Measurements from ENCODE around the gene ZBTB2. TPM values are rescaled to one million over a fixed set of nuclear protein-coding genes. Genes with fewer than 3 reads are reported as not detected.

The ZBTB2 gene
- polyA plus RNA-seq, 1 of the 3 experiments (the other 2 are of a cell fraction), result 6.7 TPM

DNA sequence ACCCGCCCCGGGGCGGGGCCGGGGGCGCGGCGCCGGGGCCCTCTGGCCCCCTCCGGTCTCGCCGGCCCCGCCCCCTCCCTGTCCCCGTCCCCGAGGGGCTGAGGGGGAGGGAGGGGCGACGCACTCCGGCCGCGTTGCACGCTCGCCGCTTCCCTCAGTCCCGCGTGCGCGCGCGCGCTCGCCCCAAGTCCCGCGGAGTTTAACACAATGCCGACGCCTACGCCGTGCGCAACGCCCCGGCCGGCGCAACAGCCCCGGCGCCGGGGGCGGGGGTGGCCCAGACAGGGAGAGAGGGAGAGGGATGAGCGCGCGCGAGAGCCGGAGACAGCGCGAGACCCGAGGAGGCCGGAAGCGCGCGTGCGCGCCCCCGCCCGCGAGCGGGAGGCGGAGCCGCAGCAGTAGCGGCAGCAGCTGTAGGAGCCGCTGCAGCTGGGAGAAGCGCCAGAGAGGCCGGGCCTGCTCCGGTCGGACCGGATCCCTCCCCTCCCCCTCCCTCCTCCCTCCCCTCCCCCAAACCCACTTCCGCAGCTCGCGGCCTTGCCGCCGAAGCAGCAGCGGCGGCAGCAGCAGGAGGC, 996 bp downstream of the ZBTB2 start (continued):
- TF ChIP-seq SMC3 (IDR thresholded peaks at IDR 0.05; ENCODE audit: low read depth, low read length), result no peak
- TF ChIP-seq, protein P1, sequence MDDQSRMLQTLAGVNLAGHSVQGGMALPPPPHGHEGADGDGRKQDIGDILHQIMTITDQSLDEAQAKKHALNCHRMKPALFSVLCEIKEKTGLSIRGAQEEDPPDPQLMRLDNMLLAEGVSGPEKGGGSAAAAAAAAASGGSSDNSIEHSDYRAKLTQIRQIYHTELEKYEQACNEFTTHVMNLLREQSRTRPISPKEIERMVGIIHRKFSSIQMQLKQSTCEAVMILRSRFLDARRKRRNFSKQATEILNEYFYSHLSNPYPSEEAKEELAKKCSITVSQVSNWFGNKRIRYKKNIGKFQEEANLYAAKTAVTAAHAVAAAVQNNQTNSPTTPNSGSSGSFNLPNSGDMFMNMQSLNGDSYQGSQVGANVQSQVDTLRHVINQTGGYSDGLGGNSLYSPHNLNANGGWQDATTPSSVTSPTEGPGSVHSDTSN (IDR thresholded peaks at IDR 0.05), result no peak; the same call in 1 of the 2 replicates
- no peak for TF ChIP-seq EP300 (IDR thresholded peaks at IDR 0.05; ENCODE audit: borderline replicate concordance in 1 of 2, low read depth in 1 of 2, low read length in 1 of 2)
- no peak for TF ChIP-seq NFIC (IDR thresholded peaks at IDR 0.05; ENCODE audit: borderline replicate concordance)
- TF ChIP-seq FOSL2 (IDR thresholded peaks at IDR 0.05; ENCODE audit: borderline replicate concordance, low read depth), result no peak
- TF ChIP-seq, protein P2, sequence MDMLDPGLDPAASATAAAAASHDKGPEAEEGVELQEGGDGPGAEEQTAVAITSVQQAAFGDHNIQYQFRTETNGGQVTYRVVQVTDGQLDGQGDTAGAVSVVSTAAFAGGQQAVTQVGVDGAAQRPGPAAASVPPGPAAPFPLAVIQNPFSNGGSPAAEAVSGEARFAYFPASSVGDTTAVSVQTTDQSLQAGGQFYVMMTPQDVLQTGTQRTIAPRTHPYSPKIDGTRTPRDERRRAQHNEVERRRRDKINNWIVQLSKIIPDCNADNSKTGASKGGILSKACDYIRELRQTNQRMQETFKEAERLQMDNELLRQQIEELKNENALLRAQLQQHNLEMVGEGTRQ (IDR thresholded peaks at IDR 0.05; ENCODE audit: borderline replicate concordance, low read depth, low read length), result no peak
- TF ChIP-seq POLR2AphosphoS5 (IDR thresholded peaks at IDR 0.05; ENCODE audit: low read depth, low read length), result no peak
- 0 out of 2 replicates have a peak, but pooled peaks have one; percentile 13 for TF ChIP-seq YY1 (IDR thresholded peaks at IDR 0.05; ENCODE audit: low read depth)
- TF ChIP-seq EZH2phosphoT487 (IDR thresholded peaks at IDR 0.05; ENCODE audit: borderline replicate concordance, low read depth), result no peak
- TF ChIP-seq, protein P3, sequence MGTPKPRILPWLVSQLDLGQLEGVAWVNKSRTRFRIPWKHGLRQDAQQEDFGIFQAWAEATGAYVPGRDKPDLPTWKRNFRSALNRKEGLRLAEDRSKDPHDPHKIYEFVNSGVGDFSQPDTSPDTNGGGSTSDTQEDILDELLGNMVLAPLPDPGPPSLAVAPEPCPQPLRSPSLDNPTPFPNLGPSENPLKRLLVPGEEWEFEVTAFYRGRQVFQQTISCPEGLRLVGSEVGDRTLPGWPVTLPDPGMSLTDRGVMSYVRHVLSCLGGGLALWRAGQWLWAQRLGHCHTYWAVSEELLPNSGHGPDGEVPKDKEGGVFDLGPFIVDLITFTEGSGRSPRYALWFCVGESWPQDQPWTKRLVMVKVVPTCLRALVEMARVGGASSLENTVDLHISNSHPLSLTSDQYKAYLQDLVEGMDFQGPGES (IDR thresholded peaks at IDR 0.05; ENCODE audit: low read depth, low read length), result no peak
- peak; percentile 3; the same call in 1 of the 2 replicates for TF ChIP-seq TCF12 (IDR thresholded peaks at IDR 0.05)
- TF ChIP-seq FOXM1 (IDR thresholded peaks at IDR 0.05; ENCODE audit: low read depth), result no peak
- TF ChIP-seq, protein P4, sequence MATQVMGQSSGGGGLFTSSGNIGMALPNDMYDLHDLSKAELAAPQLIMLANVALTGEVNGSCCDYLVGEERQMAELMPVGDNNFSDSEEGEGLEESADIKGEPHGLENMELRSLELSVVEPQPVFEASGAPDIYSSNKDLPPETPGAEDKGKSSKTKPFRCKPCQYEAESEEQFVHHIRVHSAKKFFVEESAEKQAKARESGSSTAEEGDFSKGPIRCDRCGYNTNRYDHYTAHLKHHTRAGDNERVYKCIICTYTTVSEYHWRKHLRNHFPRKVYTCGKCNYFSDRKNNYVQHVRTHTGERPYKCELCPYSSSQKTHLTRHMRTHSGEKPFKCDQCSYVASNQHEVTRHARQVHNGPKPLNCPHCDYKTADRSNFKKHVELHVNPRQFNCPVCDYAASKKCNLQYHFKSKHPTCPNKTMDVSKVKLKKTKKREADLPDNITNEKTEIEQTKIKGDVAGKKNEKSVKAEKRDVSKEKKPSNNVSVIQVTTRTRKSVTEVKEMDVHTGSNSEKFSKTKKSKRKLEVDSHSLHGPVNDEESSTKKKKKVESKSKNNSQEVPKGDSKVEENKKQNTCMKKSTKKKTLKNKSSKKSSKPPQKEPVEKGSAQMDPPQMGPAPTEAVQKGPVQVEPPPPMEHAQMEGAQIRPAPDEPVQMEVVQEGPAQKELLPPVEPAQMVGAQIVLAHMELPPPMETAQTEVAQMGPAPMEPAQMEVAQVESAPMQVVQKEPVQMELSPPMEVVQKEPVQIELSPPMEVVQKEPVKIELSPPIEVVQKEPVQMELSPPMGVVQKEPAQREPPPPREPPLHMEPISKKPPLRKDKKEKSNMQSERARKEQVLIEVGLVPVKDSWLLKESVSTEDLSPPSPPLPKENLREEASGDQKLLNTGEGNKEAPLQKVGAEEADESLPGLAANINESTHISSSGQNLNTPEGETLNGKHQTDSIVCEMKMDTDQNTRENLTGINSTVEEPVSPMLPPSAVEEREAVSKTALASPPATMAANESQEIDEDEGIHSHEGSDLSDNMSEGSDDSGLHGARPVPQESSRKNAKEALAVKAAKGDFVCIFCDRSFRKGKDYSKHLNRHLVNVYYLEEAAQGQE (IDR thresholded peaks at IDR 0.05; ENCODE audit: low read depth, low read length), result no peak
- TF ChIP-seq TAF1 (IDR thresholded peaks at IDR 0.05; ENCODE audit: borderline replicate concordance, low read depth, low read length), result peak; percentile 88; the same call in 1 of the 2 replicates
- no peak for TF ChIP-seq RFX5 (IDR thresholded peaks at IDR 0.05; ENCODE audit: low read length)
- TF ChIP-seq, protein P5, sequence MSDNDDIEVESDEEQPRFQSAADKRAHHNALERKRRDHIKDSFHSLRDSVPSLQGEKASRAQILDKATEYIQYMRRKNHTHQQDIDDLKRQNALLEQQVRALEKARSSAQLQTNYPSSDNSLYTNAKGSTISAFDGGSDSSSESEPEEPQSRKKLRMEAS (IDR thresholded peaks at IDR 0.05; ENCODE audit: low read depth), result no peak
- no peak for TF ChIP-seq TEAD4 (IDR thresholded peaks at IDR 0.05; ENCODE audit: borderline replicate concordance, insufficient read depth)
- no peak for TF ChIP-seq RCOR1 (IDR thresholded peaks at IDR 0.05; ENCODE audit: low read length)
- no peak for TF ChIP-seq RXRA (IDR thresholded peaks at IDR 0.05; ENCODE audit: borderline replicate concordance, low read depth)
- TF ChIP-seq SIN3A (IDR thresholded peaks at IDR 0.05; ENCODE audit: borderline replicate concordance, low read depth, low read length), result peak; percentile 87
- peak; percentile 85 for TF ChIP-seq NRF1 (IDR thresholded peaks at IDR 0.05; ENCODE audit: low read depth, low read length)
- TF ChIP-seq RAD21 (IDR thresholded peaks at IDR 0.05; ENCODE audit: low read length), result no peak

All from SK-N-SH (cell line).